Measurements from ENCODE around the gene PTGER1.

The PTGER1 gene

DNA sequence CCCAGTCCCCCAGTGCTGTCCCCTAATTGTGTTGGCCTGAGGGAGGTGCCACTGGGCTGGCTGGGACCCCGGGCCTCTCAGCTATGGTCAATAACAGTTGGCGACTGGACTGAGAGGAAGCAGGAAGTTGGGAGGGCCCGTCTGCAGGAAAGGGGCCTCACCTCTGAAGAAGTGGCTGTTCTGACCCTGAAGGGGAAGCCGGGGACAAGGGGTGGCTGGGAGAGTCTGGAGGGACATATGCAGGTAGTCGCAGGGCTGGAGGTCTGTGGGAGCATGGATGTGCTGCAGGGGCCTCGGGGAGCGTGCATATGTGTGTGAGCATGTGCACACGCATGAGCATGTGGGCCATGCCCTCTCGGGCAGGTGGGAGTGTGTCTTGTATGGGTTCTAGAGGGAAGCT lies 36.1 kb downstream of the PTGER1 start:
- no peak for DNase-seq

DNA sequence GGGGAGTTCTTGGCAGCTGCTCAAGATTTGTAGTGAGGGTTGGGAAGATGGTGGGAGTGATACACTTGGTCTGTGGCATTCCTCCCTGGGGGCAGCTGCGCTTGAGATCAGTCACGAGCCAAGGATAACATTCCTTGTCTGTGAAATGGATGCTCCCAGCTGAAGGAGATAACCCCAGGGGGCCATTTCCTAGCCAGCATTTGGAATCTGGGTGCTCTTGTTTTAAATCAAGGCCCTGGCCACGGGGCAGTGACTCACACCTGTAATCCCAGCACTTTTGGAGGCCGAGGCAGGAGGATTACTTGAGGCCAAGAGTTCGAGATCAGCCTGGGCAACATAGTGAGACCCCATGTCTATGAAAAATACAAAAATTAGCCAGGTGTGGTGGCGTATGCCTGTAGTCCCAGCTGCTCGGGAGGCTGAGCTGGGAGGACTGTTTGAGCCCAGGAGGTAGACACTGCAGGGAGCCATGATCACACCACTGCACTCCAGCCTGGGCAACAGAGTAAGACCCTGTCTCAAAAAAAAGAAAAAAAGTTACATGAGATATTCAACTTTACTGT lies 37.5 kb downstream of the PTGER1 start:
- no peak for DNase-seq

DNA sequence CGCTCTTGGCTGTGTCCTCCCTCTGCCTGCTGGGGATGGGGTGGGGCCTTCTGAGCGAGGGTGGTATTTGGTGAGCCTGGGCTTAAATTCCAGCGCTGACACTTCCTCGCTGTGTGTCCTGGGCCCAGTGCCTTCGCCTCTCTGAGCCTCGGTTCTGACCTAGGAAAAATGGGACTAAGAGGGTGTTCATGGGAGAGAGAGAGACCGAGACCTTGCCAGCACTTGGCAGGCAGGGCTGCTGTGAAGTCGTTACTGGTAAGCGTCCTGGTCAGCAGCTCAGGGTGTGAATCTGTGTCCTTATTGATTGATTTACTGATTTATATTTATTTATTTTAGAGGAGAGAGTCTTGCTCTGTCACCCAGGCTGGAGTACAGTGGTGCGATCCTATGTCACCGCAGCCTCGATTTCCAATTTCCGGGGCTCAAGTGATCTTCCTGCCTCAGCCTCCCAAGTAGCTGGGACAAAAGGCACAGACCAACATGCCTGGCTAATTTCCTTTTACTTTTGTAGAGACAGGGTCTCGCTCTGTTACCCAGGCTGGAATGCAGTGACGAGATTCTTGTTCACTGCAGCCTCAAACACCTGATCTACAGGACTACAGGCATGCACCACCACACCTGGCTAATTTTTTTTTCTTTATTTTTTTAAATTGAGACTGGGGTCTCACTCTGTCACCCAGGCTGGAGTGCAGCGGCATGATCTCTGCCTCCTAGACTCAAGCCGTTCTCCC lies 39.7 kb downstream of the PTGER1 start:
- no peak for DNase-seq

DNA sequence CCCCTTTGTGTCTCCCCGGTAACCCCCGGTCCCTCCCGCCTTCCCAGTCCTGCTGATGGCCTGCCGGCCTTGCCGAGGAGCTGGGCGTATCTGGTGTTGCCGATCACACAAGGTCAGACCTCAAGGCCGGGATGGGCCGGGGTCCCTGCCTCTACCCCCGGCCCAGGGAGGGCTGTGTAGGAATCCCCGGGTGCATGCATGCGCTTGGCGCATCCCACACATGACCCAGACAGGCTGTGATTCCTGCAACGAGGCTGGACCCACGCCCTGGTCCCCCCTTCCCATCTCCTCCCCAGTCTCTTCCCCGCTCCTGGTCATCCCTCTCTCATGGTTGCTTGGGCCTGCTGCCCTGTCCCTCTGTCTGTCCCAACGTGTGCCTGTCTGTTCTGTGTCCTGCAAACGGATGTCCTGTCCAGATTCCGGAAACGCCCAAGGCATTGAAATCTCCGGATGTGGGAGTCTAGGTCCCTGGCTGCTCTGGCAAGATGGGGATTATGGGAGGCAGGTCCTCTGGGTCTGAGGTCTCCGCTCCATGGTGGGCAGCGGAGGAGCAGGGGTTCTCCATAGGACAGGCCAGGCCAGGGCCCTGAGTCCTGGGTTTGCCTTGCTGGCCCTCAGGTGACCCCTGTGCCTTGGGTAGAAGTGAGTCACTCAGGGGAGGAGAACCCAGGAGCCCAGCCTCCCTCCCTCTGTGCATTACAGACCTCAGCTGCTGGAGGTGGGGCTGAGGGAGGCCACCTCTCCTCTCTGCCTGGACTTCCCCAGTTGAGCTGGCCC lies 40.4 kb downstream of the PTGER1 start:
- DNase-seq: no peak

DNA sequence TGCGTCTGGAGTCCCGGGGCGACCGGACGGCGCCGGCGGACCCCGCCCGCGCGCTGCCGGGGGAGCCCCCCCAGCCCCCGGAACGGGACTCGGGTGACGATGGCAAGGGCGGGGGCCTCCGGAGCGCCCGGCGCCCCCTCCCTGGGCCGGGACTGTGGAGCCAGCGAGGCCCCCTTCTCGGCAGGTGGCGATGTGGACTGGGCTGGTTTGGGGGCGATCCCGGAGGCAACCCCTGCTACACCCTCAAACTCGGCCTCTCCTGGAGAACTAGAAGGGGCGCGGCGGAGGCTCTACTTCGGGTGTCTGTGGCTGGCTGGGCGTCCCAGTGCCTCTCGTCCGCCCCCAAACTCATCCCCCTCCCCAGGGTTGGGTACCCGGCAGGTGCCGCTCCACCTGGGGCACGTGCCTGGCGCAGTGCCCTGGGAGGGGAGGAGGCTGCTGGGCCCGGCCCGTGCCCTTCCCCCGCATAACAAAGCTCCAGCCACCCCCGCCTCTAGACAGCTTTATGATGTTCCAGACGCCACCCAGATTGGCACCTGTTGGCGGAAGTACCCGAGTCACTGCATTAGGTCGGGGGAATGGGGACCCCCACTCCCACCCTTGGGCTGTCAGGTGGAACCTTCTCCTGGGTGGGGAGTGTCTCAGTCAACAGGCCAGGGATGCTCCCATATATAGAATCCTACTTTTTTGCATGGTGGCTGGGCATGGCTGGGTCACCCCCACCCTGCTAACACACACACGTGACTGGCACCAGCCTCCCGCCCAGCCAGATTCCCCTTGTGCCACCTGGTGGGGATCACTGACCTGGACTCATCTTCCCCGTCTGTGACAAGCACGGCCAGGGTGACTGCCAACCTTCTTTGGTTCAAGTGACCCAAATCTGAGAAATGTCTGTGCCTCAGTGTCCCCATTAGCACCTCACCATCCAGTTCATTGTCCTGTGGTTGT lies 41.3 kb downstream of the PTGER1 start:
- DNase-seq: no peak

DNA sequence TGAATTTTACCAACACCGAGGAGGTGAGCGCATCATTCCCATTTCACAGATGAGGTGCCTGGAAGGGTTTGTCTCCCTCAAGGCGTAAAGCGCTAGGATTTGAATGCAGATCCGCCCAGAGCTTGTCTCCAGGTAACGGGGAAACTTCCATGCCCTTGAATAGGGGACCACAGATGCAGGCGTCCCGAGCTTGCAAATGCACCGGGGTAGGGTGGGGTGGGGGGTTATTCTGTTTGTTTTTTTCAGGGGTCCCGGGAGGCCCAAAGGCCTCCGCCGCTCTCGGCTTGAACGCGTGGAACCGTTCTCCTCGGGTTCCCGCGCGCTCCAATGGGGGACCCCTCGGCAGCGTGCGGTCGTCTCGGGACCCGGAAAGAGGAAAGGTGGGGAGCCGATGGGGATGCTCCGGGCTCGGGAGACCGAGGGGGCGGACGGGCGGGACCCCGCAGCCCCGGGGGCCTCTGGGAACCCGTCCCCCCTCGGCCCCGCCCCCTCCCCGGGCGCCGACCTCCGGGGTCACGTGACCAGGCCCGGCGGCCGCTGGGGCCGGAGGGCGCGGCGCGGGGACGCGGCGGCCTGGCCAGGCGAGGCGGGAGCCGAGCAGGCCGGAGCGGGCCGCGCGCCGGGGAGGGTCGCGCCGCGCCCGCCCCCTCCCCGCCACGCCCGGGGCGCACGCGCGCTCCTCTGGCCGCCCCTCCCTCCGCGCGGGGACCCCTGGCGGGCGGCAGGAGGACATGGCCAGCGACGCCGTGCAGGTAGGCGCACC lies 42.2 kb downstream of the PTGER1 start, which contains the start of gene PKN1:
Gene PKN1 (plus strand): TSS at position 516 of the 763 bp plus-strand sequence. CDS start 216 bp downstream, at position 732.
- DNase-seq: peak in 1 of 2 experiments; percentile 3

DNA sequence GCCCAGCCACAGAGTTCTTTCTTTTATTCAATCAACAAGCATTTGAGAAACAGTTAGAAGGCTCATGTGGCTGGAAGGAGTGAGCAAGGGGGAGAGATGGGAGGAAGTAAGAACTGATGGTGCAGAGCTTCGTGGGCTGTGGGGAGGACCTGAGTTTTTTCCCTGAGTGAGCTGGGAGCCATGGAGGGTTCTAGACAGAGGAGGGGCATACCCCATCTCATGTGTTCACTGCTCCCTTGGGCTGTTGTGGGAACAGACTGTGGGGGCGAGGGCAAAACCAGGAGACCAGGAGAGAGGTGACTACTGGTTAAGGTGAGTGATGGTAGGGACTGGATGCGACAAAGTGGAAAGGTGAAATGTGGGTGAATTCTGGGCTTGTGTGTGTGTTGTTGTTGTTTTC lies 44.4 kb downstream of the PTGER1 start:
- DNase-seq: no peak

DNA sequence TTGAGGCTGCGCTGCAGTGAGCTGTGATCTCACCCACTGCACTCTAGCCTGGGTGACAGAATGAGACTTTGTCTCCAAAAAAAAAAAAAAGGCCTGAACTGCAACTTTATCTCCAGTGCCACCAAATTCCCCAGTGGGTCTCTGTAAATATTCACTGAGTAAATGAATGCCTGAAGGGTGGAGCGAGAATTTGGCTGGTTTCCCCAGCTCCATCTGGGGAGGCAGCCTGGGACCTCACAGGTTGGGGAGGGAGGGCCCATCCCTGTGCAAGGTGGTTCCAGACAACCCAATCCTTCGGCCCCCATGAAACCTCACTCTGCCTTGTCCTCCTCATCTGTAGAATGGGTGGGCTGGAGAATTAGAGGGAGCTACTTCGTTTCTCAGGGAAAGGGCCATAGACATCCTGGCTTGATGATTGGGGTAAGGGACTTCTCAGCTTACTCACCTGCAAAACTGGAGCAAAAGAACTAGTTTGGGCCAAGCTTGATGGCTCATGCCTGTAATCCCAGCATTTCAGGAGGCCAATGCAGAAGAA lies 46.2 kb downstream of the PTGER1 start:
- DNase-seq: no peak

DNA sequence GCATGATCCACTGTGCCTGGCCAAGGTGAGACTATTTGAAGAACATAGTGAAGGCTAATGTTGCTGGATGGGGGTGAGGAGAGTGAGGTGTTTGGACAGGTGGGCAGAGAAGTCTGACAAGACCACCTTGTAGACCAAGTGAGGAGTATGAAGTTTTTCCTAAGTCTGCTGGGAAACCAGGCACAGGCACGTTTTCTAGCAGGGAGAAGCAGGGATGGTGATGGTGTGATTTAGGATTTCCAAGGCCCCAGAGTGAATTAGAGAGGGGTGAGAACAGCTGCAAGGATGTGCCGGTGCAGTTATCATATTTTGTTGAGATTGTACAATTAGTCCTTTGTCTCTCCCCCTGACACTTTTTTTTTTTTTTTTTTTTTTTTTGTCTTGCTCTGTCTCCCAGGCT lies 47.7 kb downstream of the PTGER1 start:
- no peak for DNase-seq

DNA sequence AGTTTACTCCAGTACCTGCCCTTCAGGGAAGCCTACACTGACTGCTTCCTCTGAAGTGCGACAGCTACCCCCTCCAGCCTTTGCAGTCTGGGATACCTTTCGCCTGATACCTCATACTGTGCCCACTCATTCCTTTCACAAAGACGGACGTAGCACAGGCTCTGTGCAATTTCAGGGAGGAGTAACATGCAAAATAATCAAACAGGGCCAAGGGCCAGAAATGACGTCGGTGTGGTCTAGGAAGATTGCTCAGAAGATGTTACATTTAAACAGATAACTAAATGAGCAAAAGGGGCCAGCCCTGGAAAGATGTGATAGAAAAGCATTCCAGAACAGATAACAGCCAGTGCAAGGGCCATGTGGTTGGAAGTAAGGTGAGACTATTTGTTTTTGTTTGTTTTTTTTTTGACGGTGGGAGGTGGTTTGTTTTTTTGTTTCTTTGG lies 49.4 kb downstream of the PTGER1 start:
- DNase-seq: no peak
